Measurements from ENCODE around the gene NDUFAF2. TPM values are rescaled to one million over a fixed set of nuclear protein-coding genes. Genes with fewer than 3 reads are reported as not detected.

Gene NDUFAF2
- total and polyA plus RNA-seq, 2 experiments from 2014 or later, result 28.8 to 51.2 TPM

- Histone ChIP-seq H3K36me3 (no peaks in the 10 kb centered on the region), H3K9me3 (ENCODE audit: low read depth) (no peaks in the 10 kb centered on the region), H3K4me1 (ENCODE audit: low read depth) (no peaks in the 10 kb centered on the region), H3K4me3 (no peak overlapping the region), H3K27me3 (no peaks in the 10 kb centered on the region), H3K27ac (no peak overlapping the region)
- DNase-seq (ENCODE audit: low read depth in 1 of 2, low spot score in 1 of 2), result no peak
- TF ChIP-seq CTCF (IDR thresholded peaks at IDR 0.05; ENCODE audit: low read depth, low read length), result no peak
Observed at GRCh38 chr5:61001647-61002046, 56.6 kb downstream of the NDUFAF2 start.

GRCh38 chr5:61002611-61003355, 57.8 kb downstream of the NDUFAF2 start:
- H3K27me3 ChIP-seq, result no peaks in the 10 kb centered on the region
- H3K9me3 ChIP-seq (ENCODE audit: low read depth), result no peaks in the 10 kb centered on the region
- H3K4me1 ChIP-seq (ENCODE audit: low read depth), result no peaks in the 10 kb centered on the region
- H3K4me3 ChIP-seq, result no peak overlapping the region
- TF ChIP-seq CTCF (IDR thresholded peaks at IDR 0.05; ENCODE audit: low read depth, low read length), result no peak
- DNase-seq (ENCODE audit: low read depth in 1 of 2, low spot score in 1 of 2), result no peak
- no peaks in the 10 kb centered on the region for H3K36me3 ChIP-seq
- H3K27ac ChIP-seq, result no peak overlapping the region

GRCh38 chr5:61004448-61004847, 59.4 kb downstream of the NDUFAF2 start:
- Histone ChIP-seq H3K9me3 (ENCODE audit: low read depth) (no peaks in the 10 kb centered on the region), H3K27me3 (no peaks in the 10 kb centered on the region), H3K27ac (no peak overlapping the region), H3K4me3 (no peak overlapping the region), H3K4me1 (ENCODE audit: low read depth) (no peaks in the 10 kb centered on the region), H3K36me3 (no peaks in the 10 kb centered on the region)
- TF ChIP-seq CTCF (IDR thresholded peaks at IDR 0.05; ENCODE audit: low read depth, low read length), result no peak
- no peak for DNase-seq (ENCODE audit: low read depth in 1 of 2, low spot score in 1 of 2)

GRCh38 chr5:61009907-61010306, 64.9 kb downstream of the NDUFAF2 start:
- no peak overlapping the region for H3K4me3 ChIP-seq
- DNase-seq (ENCODE audit: low read depth in 1 of 2, low spot score in 1 of 2), result no peak
- TF ChIP-seq CTCF (IDR thresholded peaks at IDR 0.05; ENCODE audit: low read depth, low read length), result no peak
- no peak overlapping the region for H3K27ac ChIP-seq
- no peaks in the 10 kb centered on the region for H3K4me1 ChIP-seq (ENCODE audit: low read depth)
- no peaks in the 10 kb centered on the region for H3K27me3 ChIP-seq
- H3K9me3 ChIP-seq (ENCODE audit: low read depth), result no peaks in the 10 kb centered on the region
- no peaks in the 10 kb centered on the region for H3K36me3 ChIP-seq

- Histone ChIP-seq H3K27me3 (no peaks in the 10 kb centered on the region), H3K36me3 (no peaks in the 10 kb centered on the region), H3K27ac (no peak overlapping the region), H3K4me3 (no peak overlapping the region), H3K4me1 (ENCODE audit: low read depth) (no peaks in the 10 kb centered on the region), H3K9me3 (ENCODE audit: low read depth) (no peaks in the 10 kb centered on the region)
- peak in 1 of 2 donors; percentile 33 for DNase-seq (ENCODE audit: low read depth in 1 of 2, low spot score in 1 of 2)
- peak; percentile 38 for TF ChIP-seq CTCF (IDR thresholded peaks at IDR 0.05; ENCODE audit: low read depth, low read length)
Observed at GRCh38 chr5:61010467-61011454, 65.8 kb downstream of the NDUFAF2 start.
